ENCODE data around the gene MOBP. TPM values are rescaled to one million over a fixed set of nuclear protein-coding genes. Genes with fewer than 3 reads are reported as not detected.

Gene MOBP
- total and polyA plus RNA-seq, 4 donors: not detected

GRCh38 chr3:39529577-39529976, 62.1 kb downstream of the MOBP start (continued):
- TF ChIP-seq, protein P1, sequence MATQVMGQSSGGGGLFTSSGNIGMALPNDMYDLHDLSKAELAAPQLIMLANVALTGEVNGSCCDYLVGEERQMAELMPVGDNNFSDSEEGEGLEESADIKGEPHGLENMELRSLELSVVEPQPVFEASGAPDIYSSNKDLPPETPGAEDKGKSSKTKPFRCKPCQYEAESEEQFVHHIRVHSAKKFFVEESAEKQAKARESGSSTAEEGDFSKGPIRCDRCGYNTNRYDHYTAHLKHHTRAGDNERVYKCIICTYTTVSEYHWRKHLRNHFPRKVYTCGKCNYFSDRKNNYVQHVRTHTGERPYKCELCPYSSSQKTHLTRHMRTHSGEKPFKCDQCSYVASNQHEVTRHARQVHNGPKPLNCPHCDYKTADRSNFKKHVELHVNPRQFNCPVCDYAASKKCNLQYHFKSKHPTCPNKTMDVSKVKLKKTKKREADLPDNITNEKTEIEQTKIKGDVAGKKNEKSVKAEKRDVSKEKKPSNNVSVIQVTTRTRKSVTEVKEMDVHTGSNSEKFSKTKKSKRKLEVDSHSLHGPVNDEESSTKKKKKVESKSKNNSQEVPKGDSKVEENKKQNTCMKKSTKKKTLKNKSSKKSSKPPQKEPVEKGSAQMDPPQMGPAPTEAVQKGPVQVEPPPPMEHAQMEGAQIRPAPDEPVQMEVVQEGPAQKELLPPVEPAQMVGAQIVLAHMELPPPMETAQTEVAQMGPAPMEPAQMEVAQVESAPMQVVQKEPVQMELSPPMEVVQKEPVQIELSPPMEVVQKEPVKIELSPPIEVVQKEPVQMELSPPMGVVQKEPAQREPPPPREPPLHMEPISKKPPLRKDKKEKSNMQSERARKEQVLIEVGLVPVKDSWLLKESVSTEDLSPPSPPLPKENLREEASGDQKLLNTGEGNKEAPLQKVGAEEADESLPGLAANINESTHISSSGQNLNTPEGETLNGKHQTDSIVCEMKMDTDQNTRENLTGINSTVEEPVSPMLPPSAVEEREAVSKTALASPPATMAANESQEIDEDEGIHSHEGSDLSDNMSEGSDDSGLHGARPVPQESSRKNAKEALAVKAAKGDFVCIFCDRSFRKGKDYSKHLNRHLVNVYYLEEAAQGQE (IDR thresholded peaks at IDR 0.05): no peak
- TF ChIP-seq RXRA (IDR thresholded peaks at IDR 0.05) (no peak), YY1 (IDR thresholded peaks at IDR 0.05) (no peak), JUND (IDR thresholded peaks at IDR 0.05) (no peak), RAD21 (IDR thresholded peaks at IDR 0.05) (no peak), GABPA (IDR thresholded peaks at IDR 0.05 in 1 of 2, conservative IDR thresholded peaks at IDR 0.05 in 1 of 2) (no peak)

GRCh38 chr3:39531066-39531465, 63.6 kb downstream of the MOBP start:
- Histone ChIP-seq H3K36me3 (ENCODE audit: control insufficient read depth in 4 of 4, insufficient read depth in 3 of 4, low read depth in 1 of 4, low read length in 3 of 4) (no peaks in the 10 kb centered on the region), H3K27ac (ENCODE audit: low read depth in 1 of 2, low read length in 2 of 2) (no peak overlapping the region), H3K9me3 (ENCODE audit: control insufficient read depth in 4 of 4, low read length in 3 of 4) (no peaks in the 10 kb centered on the region), H3K27me3 (ENCODE audit: control insufficient read depth in 4 of 4, insufficient read depth in 4 of 4, low read length in 3 of 4) (peaks cover 0 to 2% (median 0%) of the 10 kb centered on the region in 4 donors), H3K4me3 (ENCODE audit: low read depth in 1 of 3, low read length in 3 of 3) (no peak overlapping the region), H3K4me1 (ENCODE audit: control insufficient read depth in 4 of 4, insufficient read depth in 4 of 4, low read length in 3 of 4) (no peaks in the 10 kb centered on the region), H3K9ac (ENCODE audit: low read depth in 1 of 2, low read length in 2 of 2) (no peak overlapping the region)
- no peak for TF ChIP-seq JUND (IDR thresholded peaks at IDR 0.05)
- DNase-seq (ENCODE audit: low spot score): no peak
- 90% methylated on average over 6 of the region's 6 CpGs for WGBS

DNA sequence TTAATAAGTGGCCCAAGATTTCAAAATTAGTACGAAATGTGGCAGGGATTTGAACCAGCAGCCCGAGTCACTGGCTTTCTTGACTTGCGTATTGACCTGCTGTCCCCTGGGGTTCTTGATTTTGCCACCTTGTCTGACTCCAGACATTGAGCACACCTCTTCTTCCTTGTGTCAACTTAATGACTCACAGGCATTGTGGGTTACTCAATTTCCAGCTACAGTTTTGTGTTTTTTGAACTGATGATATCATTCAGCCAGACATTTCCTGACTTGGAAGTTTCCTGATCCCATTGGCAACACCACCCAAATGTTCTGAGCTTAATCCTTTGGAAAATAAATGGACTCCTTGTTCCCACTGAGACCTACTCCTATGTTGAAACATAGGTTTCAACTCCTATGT, 64.2 kb downstream of the MOBP start:
- H3K27ac ChIP-seq (ENCODE audit: low read depth in 1 of 2, low read length in 2 of 2): no peak overlapping the region
- H3K9ac ChIP-seq (ENCODE audit: low read depth in 1 of 2, low read length in 2 of 2): no peak overlapping the region
- H3K36me3 ChIP-seq (ENCODE audit: control insufficient read depth in 4 of 4, insufficient read depth in 3 of 4, low read depth in 1 of 4, low read length in 3 of 4): no peaks in the 10 kb centered on the region
- H3K4me1 ChIP-seq (ENCODE audit: control insufficient read depth in 4 of 4, insufficient read depth in 4 of 4, low read length in 3 of 4): no peaks in the 10 kb centered on the region
- TF ChIP-seq HNF4G (IDR thresholded peaks at IDR 0.05): no peak
- no peak for TF ChIP-seq FOXA1 (IDR thresholded peaks at IDR 0.05)
- no peak for TF ChIP-seq FOXA2 (IDR thresholded peaks at IDR 0.05)
- no peak for TF ChIP-seq EGR1 (IDR thresholded peaks at IDR 0.05; ENCODE audit: low read depth in 2 of 2)
- TF ChIP-seq, protein P1 (IDR thresholded peaks at IDR 0.05): no peak
- TF ChIP-seq RAD21 (IDR thresholded peaks at IDR 0.05): no peak
- TF ChIP-seq, protein P2, sequence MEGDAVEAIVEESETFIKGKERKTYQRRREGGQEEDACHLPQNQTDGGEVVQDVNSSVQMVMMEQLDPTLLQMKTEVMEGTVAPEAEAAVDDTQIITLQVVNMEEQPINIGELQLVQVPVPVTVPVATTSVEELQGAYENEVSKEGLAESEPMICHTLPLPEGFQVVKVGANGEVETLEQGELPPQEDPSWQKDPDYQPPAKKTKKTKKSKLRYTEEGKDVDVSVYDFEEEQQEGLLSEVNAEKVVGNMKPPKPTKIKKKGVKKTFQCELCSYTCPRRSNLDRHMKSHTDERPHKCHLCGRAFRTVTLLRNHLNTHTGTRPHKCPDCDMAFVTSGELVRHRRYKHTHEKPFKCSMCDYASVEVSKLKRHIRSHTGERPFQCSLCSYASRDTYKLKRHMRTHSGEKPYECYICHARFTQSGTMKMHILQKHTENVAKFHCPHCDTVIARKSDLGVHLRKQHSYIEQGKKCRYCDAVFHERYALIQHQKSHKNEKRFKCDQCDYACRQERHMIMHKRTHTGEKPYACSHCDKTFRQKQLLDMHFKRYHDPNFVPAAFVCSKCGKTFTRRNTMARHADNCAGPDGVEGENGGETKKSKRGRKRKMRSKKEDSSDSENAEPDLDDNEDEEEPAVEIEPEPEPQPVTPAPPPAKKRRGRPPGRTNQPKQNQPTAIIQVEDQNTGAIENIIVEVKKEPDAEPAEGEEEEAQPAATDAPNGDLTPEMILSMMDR (IDR thresholded peaks at IDR 0.05; ENCODE audit: low read depth, low read length, missing input control): no peak
- TF ChIP-seq HNF4A (conservative IDR thresholded peaks at IDR 0.05): no peak
- no peak for TF ChIP-seq JUND (IDR thresholded peaks at IDR 0.05)
- TF ChIP-seq, protein P3, sequence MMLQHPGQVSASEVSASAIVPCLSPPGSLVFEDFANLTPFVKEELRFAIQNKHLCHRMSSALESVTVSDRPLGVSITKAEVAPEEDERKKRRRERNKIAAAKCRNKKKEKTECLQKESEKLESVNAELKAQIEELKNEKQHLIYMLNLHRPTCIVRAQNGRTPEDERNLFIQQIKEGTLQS (IDR thresholded peaks at IDR 0.05): no peak
- DNase-seq (ENCODE audit: low spot score): no peak
- peaks cover 0 to 2% (median 0%) of the 10 kb centered on the region in 4 donors for H3K27me3 ChIP-seq (ENCODE audit: control insufficient read depth in 4 of 4, insufficient read depth in 4 of 4, low read length in 3 of 4)
- H3K4me3 ChIP-seq (ENCODE audit: low read depth in 1 of 3, low read length in 3 of 3): no peak overlapping the region
- WGBS: 89% methylated on average over 3 of the region's 3 CpGs
- no peaks in the 10 kb centered on the region for H3K9me3 ChIP-seq (ENCODE audit: control insufficient read depth in 4 of 4, low read length in 3 of 4)
